GM19193 (cell line): ENCODE results near the gene PLIN1.

Experiments used
- POLR2A ChIP-seq: IDR thresholded peaks from 4 replicates; pipeline ENCODE4 v1.6.1; 2011; ENCODE audit not compliant: insufficient read depth, insufficient read length; ENCODE audit errors: extremely low read depth

Gene PLIN1

DNA sequence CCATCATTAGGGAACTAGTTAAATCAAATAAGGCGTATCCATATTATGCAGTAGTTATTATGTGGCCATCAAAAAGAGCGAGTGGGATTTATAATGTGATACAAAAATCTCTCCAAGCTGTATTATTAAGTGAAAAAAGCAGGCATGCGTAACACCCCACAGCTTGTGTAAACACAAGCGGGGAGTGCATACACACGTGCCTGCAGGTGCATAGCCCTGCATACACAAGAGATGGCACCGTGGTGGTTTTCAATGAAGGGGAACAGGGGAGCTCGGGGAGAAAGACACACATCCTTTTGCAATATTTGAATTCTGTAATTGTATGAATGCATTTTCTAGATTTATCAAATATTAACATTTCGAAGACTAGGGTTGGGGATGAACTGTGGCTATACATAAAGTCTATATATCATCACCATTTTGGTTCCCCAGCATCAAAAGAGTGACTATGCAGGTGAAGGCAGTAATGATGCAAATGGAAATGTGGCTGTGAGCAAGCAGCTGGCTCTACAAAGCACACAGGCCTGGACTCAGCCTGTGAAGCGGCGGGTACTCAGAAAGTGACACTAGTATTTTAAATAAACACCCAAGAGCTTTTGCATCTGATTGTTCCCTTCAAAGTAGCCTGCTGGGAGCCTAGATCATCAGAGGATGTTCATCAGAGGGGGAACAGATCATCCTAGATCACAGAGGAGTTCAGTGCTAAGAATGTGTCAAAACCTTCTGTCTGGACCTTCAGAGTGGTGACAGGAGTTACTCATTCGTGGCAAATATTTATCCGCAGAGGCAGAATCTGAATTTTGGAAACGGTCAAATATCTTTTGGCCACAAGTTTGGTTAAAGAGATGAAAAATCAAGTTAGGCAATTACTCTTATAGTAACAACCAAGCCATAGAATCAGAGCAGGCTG is 14.5 kb downstream of the PLIN1 start:
- TF ChIP-seq POLR2A, result no peak

DNA sequence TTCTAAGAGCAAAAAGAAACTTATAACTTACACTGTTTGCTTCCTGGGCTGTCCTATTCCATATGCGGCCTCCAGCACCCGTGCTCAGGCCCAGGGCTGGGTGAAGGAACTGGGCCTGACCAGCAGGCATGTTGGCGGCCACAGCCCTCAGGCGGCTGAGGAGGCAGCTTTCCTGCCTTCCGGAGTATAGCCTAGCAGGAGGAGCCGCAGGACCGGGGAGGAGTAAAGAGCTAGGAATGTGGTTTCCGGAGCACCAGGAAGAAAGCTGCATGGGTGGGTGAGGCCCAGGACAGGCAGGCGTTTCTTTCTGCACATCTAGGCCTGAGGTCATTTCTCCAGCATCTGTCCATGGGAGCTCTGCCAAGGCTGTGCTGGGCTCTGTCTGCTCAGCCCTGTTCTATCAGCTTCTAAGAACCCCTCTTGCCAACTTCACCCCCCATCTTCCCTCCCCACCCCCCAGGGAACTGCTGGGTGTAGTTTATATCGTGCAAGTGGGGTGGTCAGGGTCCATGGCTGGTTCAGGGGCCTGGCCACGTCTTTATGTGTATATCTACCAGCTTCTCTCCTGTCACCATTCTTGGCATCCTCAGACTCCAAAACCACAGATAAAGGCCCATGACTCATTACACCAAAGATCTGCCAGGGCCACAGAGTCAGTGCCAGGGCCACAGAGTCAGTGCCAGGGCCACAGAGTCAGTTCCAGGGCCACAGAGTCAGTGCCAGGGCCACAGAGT is 16.1 kb downstream of the PLIN1 start:
- TF ChIP-seq POLR2A, result no peak

DNA sequence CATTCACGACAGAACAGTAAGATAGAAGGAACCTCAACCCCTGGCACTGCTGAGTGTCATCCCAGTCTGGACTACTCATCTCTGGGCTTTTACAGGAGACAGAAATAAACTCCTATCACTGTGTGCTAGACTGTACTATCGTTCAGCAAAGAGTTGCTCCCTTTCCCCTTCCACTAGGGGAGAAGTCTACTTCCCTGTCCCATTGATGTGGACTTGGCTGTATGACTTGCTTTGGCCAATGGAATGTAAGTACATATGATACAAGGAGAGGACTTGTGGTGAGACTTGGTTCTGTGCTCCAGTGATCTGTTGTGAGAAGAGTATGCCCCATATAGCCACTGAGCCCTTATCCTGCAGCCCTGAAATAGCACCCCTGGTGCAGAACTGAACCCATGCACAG is 18.6 kb downstream of the PLIN1 start:
- TF ChIP-seq POLR2A, result no peak

DNA sequence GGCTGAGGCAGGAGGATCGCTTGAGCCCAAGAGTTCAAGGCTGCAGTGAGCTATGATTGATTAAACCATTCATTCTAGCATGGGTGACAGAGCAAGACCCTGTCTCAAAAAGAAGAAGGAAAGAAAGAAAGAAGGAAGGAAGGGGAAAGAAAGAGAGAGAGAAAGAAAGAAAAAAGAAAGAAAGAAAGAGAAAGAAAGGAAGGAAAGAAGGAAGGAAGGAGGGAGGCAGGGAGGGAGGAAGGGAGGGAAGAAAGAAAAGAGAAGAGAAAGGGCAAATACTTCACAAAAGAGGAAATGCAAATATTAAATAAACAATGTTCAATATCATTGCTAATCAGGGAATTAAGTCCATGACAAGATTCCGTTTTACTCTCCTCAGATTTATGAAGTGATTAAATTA is 19.9 kb downstream of the PLIN1 start:
- TF ChIP-seq POLR2A, result no peak

DNA sequence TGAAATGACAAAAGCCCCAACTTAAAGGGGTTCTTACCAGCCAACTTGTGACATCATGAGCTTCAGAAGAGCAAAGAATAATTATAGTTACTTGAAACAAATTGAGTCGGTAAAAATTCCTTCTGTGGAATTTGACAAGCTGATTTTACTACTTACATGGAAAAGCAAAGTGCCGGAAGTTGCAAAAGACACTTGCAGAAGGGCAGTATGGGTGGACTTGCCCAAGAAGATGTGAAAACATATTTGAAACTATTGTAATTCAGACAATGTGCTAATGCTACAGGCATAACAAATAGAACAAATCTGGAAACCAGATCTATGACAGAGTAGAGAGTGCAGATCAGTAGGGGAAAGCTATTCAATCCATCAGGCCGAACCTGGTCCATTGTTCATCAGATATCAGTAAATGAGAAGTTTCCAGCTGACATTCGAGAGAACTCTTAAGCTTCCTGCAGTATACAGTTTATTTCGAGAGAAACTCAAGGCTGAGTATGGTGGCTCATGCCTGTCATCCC is 21.4 kb downstream of the PLIN1 start:
- no peak for TF ChIP-seq POLR2A

DNA sequence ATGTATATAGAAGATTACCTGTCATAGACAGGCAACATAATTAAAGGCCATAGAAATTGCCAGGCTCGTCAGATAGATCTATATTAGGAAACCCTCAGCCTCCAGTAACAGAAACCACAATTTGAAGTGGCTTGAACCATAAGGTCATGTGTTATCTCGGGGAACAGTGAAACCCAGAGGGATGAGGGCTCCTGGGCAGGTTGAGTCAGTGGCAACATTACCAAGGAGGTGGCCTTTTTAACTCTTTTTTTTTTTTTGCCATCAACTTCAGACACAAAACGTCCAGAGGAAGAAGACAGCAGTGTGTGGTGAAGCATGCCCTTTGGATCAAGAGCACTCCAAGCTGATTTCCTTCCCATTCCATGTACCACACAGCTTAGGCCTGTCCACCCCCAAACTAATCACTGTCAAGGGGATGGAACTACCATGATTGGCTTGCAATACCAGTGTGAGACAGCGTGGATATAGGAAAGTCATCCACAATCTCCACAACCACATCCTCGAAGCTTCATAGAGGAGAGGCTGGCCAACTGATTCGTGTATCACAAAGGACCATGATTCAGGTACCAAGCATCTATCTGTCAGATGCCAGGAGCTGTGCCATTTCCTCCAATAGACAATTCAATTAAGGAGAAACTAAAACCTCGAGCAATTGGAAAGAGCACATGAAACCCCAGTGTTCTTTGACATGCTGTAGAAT is 22.9 kb downstream of the PLIN1 start:
- no peak for TF ChIP-seq POLR2A

DNA sequence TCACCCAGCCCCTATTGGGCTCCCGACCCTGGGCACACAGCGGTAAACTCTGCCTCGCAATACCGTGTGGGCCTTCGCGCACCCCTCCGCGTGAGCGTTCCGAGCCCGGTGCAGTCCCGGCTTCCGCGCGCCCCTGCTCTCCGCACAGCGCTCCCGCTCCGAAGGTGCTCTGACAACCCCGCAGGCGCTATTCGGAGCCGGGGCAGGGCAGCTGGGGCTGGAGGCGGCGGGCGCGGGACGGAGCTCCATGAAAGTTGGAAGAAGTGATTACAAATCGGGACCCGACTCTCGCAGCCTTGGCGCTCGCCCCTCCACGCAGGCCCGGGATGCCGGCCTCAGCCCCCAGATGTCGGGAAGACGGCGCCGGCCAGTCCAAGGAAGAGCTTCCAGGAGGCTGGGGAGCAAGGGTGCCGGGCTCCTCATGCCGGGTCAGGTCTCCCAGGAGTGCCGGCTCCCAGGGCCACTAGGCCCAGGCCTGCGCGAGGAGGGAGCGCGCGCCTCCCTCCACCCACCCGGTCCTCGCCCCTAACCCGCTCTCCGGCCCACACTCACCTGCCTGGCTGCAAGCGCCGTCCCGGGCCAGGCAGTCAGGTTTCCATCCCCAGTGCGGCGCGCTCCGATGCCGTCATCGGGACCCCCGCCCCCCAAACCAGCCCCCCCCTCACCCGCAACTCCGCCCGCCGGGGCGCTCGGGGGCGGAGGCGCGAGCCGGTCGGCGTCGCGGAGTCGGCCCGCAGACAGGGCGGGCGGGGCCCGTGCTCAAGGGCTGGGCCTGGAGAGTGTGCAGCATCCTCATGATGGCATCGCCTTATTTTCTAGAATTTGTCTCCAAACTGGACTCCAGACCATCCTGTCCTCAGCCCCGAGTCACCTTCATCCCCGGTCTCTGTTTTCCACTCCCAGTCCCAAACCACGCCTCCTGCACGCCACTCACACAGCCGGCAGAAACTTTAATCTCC is 24.0 kb downstream of the PLIN1 start, which contains the start of gene KIF7:
Gene KIF7, minus strand, starts transcription at position 621 of the 959 bp plus-strand sequence. CDS start 2,537 bp downstream, outside the sequence.
- no peak for TF ChIP-seq POLR2A

DNA sequence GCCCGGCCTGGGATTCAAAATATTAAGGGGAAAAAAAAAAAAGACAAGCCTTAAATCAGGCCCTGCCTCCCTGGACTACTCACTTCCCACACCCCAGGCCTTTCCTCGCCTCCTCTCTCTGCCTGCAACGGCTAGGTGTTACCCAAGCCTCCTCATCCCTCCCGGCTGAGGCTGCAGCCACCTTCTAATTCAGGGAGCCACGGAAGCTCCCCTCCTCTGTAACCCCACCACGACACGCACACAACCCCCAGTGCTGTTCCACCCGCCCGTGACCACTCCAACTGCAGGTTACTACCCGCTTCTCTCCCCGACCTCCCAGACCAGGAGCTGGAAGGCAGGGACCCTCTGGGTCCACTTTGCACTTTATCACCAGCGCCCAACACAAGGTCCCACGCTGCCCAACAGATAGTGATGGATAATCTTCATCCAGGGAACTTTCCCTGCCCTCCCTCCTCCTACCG is 24.8 kb downstream of the PLIN1 start:
- no peak for TF ChIP-seq POLR2A

DNA sequence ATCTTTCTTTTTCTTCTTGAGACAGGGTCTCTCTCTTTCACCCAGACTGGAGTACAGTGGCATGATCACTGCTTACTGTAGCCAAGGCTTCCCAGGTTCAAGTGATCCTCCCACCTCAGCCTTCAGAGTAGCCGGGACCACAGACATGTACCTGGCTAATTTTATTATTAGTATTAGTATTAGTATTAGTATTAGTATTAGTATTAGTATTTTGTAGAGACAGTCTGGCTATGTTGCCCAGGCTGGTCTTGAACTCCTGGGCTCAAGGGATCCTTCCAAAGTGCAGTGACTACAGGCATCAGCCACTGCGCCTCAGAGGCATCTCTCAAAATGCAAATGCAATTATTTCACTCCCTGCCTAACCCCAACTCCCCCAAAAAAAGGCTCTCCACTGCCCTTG is 25.6 kb downstream of the PLIN1 start:
- no peak for TF ChIP-seq POLR2A

DNA sequence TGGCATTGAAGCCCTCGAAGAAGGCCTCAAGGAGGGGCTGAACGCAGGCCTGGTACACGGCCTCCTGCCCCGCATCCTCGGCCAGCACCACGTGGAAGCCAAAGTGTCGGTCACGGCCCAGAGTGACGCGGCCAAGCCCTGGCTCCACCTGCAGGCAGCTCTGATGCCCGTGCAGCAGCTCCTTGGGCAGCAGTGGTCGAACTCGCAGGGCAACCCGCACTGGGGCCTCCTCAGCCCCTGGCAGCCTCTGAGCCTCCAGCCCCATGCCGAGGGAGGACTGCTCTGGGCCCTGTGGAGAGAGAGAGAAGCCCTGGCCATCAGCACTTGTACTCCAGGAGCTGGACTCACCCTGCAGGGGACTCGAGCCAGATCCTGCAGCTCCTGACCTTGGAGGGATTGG is 26.5 kb downstream of the PLIN1 start:
- TF ChIP-seq POLR2A, result no peak

DNA sequence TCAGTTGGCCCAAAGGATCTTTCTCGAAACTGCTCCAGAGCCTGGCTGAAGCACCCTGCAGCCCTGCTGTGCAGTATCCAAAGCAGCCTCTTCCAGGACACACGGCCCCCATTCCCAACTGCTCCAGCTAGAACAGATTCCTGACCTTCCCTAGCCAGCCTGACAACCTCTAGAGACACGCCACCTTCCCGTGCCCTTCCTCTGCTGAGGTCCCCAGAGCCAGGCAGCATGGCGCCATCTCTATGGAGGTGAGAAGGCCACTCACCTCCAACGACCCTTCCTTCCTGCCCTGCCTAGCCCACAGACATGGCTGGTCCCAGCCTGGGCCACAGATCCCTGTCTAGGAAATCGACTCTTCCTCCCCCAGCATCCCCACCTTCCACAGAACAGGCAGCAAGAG is 27.0 kb downstream of the PLIN1 start:
- no peak for TF ChIP-seq POLR2A

DNA sequence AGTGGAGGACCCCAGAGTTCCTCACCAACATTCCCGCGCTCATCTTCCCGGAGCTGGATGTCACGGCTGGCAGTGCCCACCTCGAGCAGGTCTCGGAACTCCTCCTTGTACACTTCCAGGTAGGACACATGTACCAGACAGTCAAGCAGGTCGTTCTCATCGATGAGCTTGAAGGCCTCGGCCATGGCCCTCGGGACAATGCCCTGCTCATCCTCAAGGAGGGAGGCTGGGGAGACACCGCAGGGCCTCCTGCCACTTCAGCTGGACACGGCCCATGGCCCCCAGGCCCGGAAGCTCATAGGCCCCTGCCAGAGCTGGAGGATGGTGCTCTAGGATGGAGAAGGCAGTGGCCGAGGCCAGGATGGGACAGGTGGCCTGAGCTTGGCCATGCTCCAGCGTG is 29.5 kb downstream of the PLIN1 start:
- TF ChIP-seq POLR2A, result no peak

DNA sequence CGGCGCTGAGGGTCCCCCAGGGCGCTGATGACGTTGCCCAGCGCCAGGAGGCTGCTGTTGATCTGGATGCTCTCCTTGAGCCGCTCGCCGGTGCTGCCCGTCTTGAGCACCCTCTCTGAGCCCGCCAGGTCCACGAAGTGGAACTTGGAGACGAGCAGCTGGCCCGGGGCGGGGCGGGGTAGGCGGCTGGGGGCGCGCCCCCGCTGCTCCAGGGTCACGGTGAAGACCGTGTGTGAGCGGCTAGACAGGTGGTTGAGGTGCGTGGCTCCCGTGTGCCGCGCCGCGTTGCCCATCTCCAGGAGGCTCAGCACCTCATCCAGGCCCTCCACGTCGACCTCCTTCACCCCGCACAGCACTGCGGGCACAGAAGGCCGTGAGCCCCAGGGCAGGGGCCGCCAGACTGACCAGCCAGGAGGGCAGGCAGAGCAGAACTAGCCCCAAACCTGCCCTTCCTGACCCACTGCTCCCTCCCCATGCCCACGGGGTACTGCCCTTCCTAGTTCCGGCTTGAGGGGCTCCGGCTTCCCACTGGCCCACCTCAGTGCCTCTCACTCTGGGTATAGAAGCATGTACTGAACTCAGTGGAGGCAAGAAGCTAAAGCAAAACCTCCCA is 30.0 kb downstream of the PLIN1 start:
- TF ChIP-seq POLR2A, result no peak
